LNCaP clone FGC (cell line): ENCODE data around the gene GIMAP1.

Experiments
- DNase-seq: peaks from one replicate; pipeline ENCODE4 v3.0.0-alpha.2; 2011; ENCODE audit warnings: low read depth
- H3K4me3 ChIP-seq: 2 replicates; pipeline ENCODE4 v1.5.1; 2011; ENCODE audit warnings: mild to moderate bottlenecking, low read depth, low read length, control low read depth
- CTCF ChIP-seq: IDR thresholded peaks from 2 replicates; pipeline ENCODE4 v1.5.1; 2012; ENCODE audit warnings: mild to moderate bottlenecking; ENCODE audit not compliant: control insufficient read depth, insufficient read depth; ENCODE audit errors: extremely low read depth

The GIMAP1 gene

GRCh38 chr7:150723467-150723866 is 7.1 kb downstream of the GIMAP1 start:
- H3K4me3 ChIP-seq: no peak overlapping the region
- TF ChIP-seq CTCF: no peak
- no peak for DNase-seq

- no peak for TF ChIP-seq CTCF
- no peak for DNase-seq
- no peak overlapping the region for H3K4me3 ChIP-seq
Measured at GRCh38 chr7:150727381-150727780, 11.0 kb downstream of the GIMAP1 start.

- H3K4me3 ChIP-seq: no peak overlapping the region
- no peak for TF ChIP-seq CTCF
- no peak for DNase-seq
Measured at GRCh38 chr7:150728011-150728410, 11.6 kb downstream of the GIMAP1 start.

- no peak for DNase-seq
- no peak for TF ChIP-seq CTCF
- H3K4me3 ChIP-seq: no peak overlapping the region
Measured at GRCh38 chr7:150728609-150729008, 12.2 kb downstream of the GIMAP1 start.

- TF ChIP-seq CTCF: no peak
- H3K4me3 ChIP-seq: no peak overlapping the region
- no peak for DNase-seq
Measured at GRCh38 chr7:150731916-150732315, 15.5 kb downstream of the GIMAP1 start.

- no peak for DNase-seq
- TF ChIP-seq CTCF: no peak
- no peak overlapping the region for H3K4me3 ChIP-seq
Measured at GRCh38 chr7:150732786-150733481, 16.5 kb downstream of the GIMAP1 start.

- TF ChIP-seq CTCF: no peak
- DNase-seq: no peak
- no peak overlapping the region for H3K4me3 ChIP-seq
Measured at GRCh38 chr7:150733482-150734095, 17.2 kb downstream of the GIMAP1 start.
